Ishikawa (cell line): ENCODE measurements around the gene LUZP4.
A peak's percentile ranks its signal among the peaks of the same experiment; 100 is the strongest.

Source experiments
- CEBPB ChIP-seq: IDR thresholded peaks from 2 replicates; pipeline ENCODE4 v1.6.1; 2012
- CREB1 ChIP-seq: IDR thresholded peaks from 2 replicates; pipeline ENCODE4 v1.6.1; 2012; ENCODE audit warnings: low read depth
- EGR1 ChIP-seq: IDR thresholded peaks from 2 replicates; pipeline ENCODE4 v1.6.1; 2012
- EP300 ChIP-seq: IDR thresholded peaks from 2 replicates; pipeline ENCODE4 v1.6.1; 2012; ENCODE audit warnings: borderline replicate concordance
- FOXM1 ChIP-seq: IDR thresholded peaks from 2 replicates; pipeline ENCODE4 v1.6.1; 2012; ENCODE audit warnings: low read depth, borderline replicate concordance
- MAX ChIP-seq: IDR thresholded peaks from 2 replicates; pipeline ENCODE4 v1.6.1; 2012
- NFIC ChIP-seq: IDR thresholded peaks from 2 replicates; pipeline ENCODE4 v1.6.1; 2012
- RAD21 ChIP-seq: IDR thresholded peaks from 2 replicates; pipeline ENCODE4 v1.6.1; 2012; ENCODE audit warnings: low read depth
- REST ChIP-seq: IDR thresholded peaks from 2 replicates; pipeline ENCODE4 v1.6.1; 2012; ENCODE audit warnings: low read depth, mild to moderate bottlenecking
- TAF1 ChIP-seq: IDR thresholded peaks from 2 replicates; pipeline ENCODE4 v1.6.1; 2012; ENCODE audit warnings: low read depth, mild to moderate bottlenecking
- TCF12 ChIP-seq: IDR thresholded peaks from 2 replicates; pipeline ENCODE4 v1.6.1; 2012; ENCODE audit warnings: low read depth
- TEAD4 ChIP-seq: IDR thresholded peaks from 2 replicates; pipeline ENCODE4 v1.6.1; 2012
- YY1 ChIP-seq: IDR thresholded peaks from 2 replicates; pipeline ENCODE4 v1.6.1; 2012; ENCODE audit warnings: low read depth
- ZBTB7A ChIP-seq: IDR thresholded peaks from 2 replicates; pipeline ENCODE4 v1.6.1; 2012; ENCODE audit warnings: low read depth
- TF ChIP-seq, protein P1 (sequence below): IDR thresholded peaks from 2 replicates; pipeline ENCODE4 v1.6.1; 2012

Gene LUZP4

GRCh38 chrX:115268421-115268820, 21.1 kb upstream of the LUZP4 start:
- TF ChIP-seq RAD21 = peak; percentile 11; the same call in 1 of the 2 replicates
- TF ChIP-seq CREB1 = no peak
- TF ChIP-seq MAX = no peak
- TF ChIP-seq REST = no peak

- TF ChIP-seq REST (no peak), CREB1 (no peak), ZBTB7A (no peak), EP300 (no peak), CEBPB (no peak), EGR1 (no peak), YY1 (no peak), MAX (no peak), FOXM1 (no peak), TEAD4 (no peak), TAF1 (no peak)
- TF ChIP-seq, protein P1, sequence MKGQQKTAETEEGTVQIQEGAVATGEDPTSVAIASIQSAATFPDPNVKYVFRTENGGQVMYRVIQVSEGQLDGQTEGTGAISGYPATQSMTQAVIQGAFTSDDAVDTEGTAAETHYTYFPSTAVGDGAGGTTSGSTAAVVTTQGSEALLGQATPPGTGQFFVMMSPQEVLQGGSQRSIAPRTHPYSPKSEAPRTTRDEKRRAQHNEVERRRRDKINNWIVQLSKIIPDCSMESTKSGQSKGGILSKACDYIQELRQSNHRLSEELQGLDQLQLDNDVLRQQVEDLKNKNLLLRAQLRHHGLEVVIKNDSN = no peak
These were observed 20.3 kb upstream of the LUZP4 start for GRCh38 chrX:115269051-115269683.

GRCh38 chrX:115284877-115285276, 4.6 kb upstream of the LUZP4 start:
- no peak for TF ChIP-seq MAX
- TF ChIP-seq, protein P1 = no peak
- no peak for TF ChIP-seq REST
- no peak for TF ChIP-seq TCF12
- TF ChIP-seq RAD21 = no peak
- no peak for TF ChIP-seq TEAD4
- no peak for TF ChIP-seq ZBTB7A
- TF ChIP-seq FOXM1 = no peak
- TF ChIP-seq EGR1 = no peak
- no peak for TF ChIP-seq CEBPB
- no peak for TF ChIP-seq CREB1
- TF ChIP-seq TAF1 = no peak
- no peak for TF ChIP-seq EP300
- no peak for TF ChIP-seq NFIC
- no peak for TF ChIP-seq YY1

GRCh38 chrX:115297189-115297588, 7.7 kb downstream of the LUZP4 start:
- TF ChIP-seq TAF1 = no peak
- TF ChIP-seq MAX = no peak
- TF ChIP-seq EP300 = no peak
- TF ChIP-seq ZBTB7A = no peak
- no peak for TF ChIP-seq CEBPB
- no peak for TF ChIP-seq REST
- no peak for TF ChIP-seq EGR1
- no peak for TF ChIP-seq FOXM1
- no peak for TF ChIP-seq CREB1
